Prostate gland (tissue), 2 donors: ENCODE results near the gene ITFG1.

Source experiments
- POLR2A ChIP-seq: fragments of 450-650 bp; IDR thresholded peaks from one replicate; pipeline ENCODE4 v1.6.1; 2016; ENCODE audit warnings: antibody characterized with exemption, mild to moderate bottlenecking
- TF ChIP-seq, protein P1 (sequence below), 4 experiments: fragments of 200-600 bp in 2 of 4; fragments of 450-650 bp in 2 of 4; sonication (generic) in 2 of 4; IDR thresholded peaks; 1 replicate in 3 of 4; 2 replicates in 1 of 4; pipeline ENCODE4 v1.5.1; 2016 to 2019; ENCODE audit warnings: antibody characterized with exemption in 4 of 4, mild to moderate bottlenecking in 2 of 4, moderate library complexity in 2 of 4

DNA sequence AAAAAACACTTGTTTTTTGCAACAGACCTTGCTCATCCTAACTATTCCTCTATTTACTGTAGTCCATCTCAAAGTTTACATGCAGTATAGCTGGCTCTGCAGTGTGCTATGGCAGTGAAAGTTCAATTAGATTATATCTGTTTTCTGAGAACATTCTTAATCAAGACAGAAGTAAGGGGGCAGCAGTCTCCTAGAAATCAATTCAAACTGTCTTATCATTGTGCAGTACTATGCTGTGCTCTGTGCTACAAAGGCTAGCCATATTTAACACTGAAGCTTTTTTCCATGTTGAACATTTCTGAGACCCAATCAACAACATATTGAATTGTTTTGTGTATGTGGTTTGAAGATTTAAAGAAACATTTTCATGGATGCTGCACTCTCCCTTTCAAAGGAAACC, 328.6 kb downstream of the ITFG1 start:
- TF ChIP-seq, protein P1, sequence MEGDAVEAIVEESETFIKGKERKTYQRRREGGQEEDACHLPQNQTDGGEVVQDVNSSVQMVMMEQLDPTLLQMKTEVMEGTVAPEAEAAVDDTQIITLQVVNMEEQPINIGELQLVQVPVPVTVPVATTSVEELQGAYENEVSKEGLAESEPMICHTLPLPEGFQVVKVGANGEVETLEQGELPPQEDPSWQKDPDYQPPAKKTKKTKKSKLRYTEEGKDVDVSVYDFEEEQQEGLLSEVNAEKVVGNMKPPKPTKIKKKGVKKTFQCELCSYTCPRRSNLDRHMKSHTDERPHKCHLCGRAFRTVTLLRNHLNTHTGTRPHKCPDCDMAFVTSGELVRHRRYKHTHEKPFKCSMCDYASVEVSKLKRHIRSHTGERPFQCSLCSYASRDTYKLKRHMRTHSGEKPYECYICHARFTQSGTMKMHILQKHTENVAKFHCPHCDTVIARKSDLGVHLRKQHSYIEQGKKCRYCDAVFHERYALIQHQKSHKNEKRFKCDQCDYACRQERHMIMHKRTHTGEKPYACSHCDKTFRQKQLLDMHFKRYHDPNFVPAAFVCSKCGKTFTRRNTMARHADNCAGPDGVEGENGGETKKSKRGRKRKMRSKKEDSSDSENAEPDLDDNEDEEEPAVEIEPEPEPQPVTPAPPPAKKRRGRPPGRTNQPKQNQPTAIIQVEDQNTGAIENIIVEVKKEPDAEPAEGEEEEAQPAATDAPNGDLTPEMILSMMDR (IDR thresholded peaks at IDR 0.05), result no peak
- TF ChIP-seq POLR2A, result no peak
